ENCODE results near the gene PRDM15.

GRCh38 chr21:41792711-41793110, 86.4 kb downstream of the PRDM15 start:
- TF ChIP-seq CTCF (IDR thresholded peaks at IDR 0.05), result no peak
- TF ChIP-seq POLR2AphosphoS5 (IDR thresholded peaks at IDR 0.05), result no peak
- TF ChIP-seq POLR2A (IDR thresholded peaks at IDR 0.05), result no peak
- no peak for TF ChIP-seq EP300 (IDR thresholded peaks at IDR 0.05)

Data from suprapubic skin (tissue), 4 donors.